HL-60/S4 (cell line): ENCODE measurements around the gene SSPN.

ENCODE experiments used
- in situ Hi-C: fragments of 300-500 bp; cut with MboI; formaldehyde crosslinking; loops from 2 replicates; pipeline ENCODE4 v1.14.3; 2022; ENCODE audit warnings: low sequenced_read_pairs

SSPN gene

GRCh38 chr12:26280869-26281268, 85.5 kb downstream of the SSPN start:
- in situ Hi-C loops = no loop called here

GRCh38 chr12:26281320-26281719, 85.9 kb downstream of the SSPN start:
- in situ Hi-C loops = no loop called here

GRCh38 chr12:26282339-26282940, 87.1 kb downstream of the SSPN start:
- in situ Hi-C loops = no loop called here

GRCh38 chr12:26283046-26283445, 87.7 kb downstream of the SSPN start:
- in situ Hi-C loops = no loop called here

- in situ Hi-C loops = no loop called here
Observed at GRCh38 chr12:26283617-26284016, 88.2 kb downstream of the SSPN start.

- in situ Hi-C loops = no loop called here
Observed at GRCh38 chr12:26285401-26285800, 90.0 kb downstream of the SSPN start.

- in situ Hi-C loops = no loop called here
Observed at GRCh38 chr12:26286186-26286585, 90.8 kb downstream of the SSPN start.

- in situ Hi-C loops = no loop called here
Observed at GRCh38 chr12:26287671-26288381, 92.5 kb downstream of the SSPN start.

GRCh38 chr12:26290565-26290964, 95.2 kb downstream of the SSPN start:
- in situ Hi-C loops = no loop called here

GRCh38 chr12:26292596-26292995, 97.2 kb downstream of the SSPN start:
- in situ Hi-C loops = no loop called here

GRCh38 chr12:26293612-26294011, 98.2 kb downstream of the SSPN start:
- in situ Hi-C loops = no loop called here

GRCh38 chr12:26295001-26295400, 99.6 kb downstream of the SSPN start:
- in situ Hi-C loops = no loop called here

GRCh38 chr12:26297396-26298070, 102.2 kb downstream of the SSPN start:
- in situ Hi-C loops = no loop called here

- in situ Hi-C loops = no loop called here
Observed at GRCh38 chr12:26298785-26299621, 103.6 kb downstream of the SSPN start.

- in situ Hi-C loops = no loop called here
Observed at GRCh38 chr12:26299751-26300150, 104.4 kb downstream of the SSPN start.
